Measurements from ENCODE around the gene SLC46A1.

Gene SLC46A1

GRCh38 chr17:28367641-28368305, 38.2 kb downstream of the SLC46A1 start:
- no peak for TF ChIP-seq CTCF (IDR thresholded peaks at IDR 0.05; ENCODE audit: insufficient read depth, low read depth, low read length, missing control alignments)
- DNase-seq (ENCODE audit: low read depth): no peak
- H3K4me3 ChIP-seq (ENCODE audit: low read depth, low read length): no peak overlapping the region

- TF ChIP-seq CTCF (IDR thresholded peaks at IDR 0.05; ENCODE audit: insufficient read depth, low read depth, low read length, missing control alignments): no peak
- no peak overlapping the region for H3K4me3 ChIP-seq (ENCODE audit: low read depth, low read length)
- DNase-seq (ENCODE audit: low read depth): no peak
Measured at GRCh38 chr17:28366605-28367004, 39.4 kb downstream of the SLC46A1 start.

- H3K4me3 ChIP-seq (ENCODE audit: low read depth, low read length): no peak overlapping the region
- TF ChIP-seq CTCF (IDR thresholded peaks at IDR 0.05; ENCODE audit: insufficient read depth, low read depth, low read length, missing control alignments): no peak
- DNase-seq (ENCODE audit: low read depth): no peak
Measured at GRCh38 chr17:28365487-28365886, 40.5 kb downstream of the SLC46A1 start.

GRCh38 chr17:28364665-28365363, 41.2 kb downstream of the SLC46A1 start, which contains the start of gene SEBOX:
TSS of gene SEBOX (minus strand) at chr17:28365199. CDS start at chr17:28365151, 48 bp downstream.
- H3K4me3 ChIP-seq (ENCODE audit: low read depth, low read length): no peak within 1 kb of the TSS
- no peak for DNase-seq (ENCODE audit: low read depth)
- TF ChIP-seq CTCF (IDR thresholded peaks at IDR 0.05; ENCODE audit: insufficient read depth, low read depth, low read length, missing control alignments): no peak

GRCh38 chr17:28363776-28364650, 42.0 kb downstream of the SLC46A1 start:
- no peak for TF ChIP-seq CTCF (IDR thresholded peaks at IDR 0.05; ENCODE audit: insufficient read depth, low read depth, low read length, missing control alignments)
- DNase-seq (ENCODE audit: low read depth): no peak
- no peak overlapping the region for H3K4me3 ChIP-seq (ENCODE audit: low read depth, low read length)

- H3K4me3 ChIP-seq (ENCODE audit: low read depth, low read length): no peak overlapping the region
- no peak for DNase-seq (ENCODE audit: low read depth)
- no peak for TF ChIP-seq CTCF (IDR thresholded peaks at IDR 0.05; ENCODE audit: insufficient read depth, low read depth, low read length, missing control alignments)
Measured at GRCh38 chr17:28363186-28363585, 42.8 kb downstream of the SLC46A1 start.
